T-cell (primary cell): ENCODE results near the gene HRC. TPM values are rescaled to one million over a fixed set of nuclear protein-coding genes. Genes with fewer than 3 reads are reported as not detected.

Experiments
- ATAC-seq, 4 experiments: fragments of 200-7000 bp in 3 of 4; fragments of 150-1000 bp in 1 of 4; cut with Tn5 transposase; replicated peaks in 1 of 4; 1 replicate in 3 of 4; 2 replicates in 1 of 4; pipeline ENCODE4 v1.10.0; 2021; ENCODE audit warnings: moderate library complexity in 3 of 4, mild to moderate bottlenecking in 2 of 4, moderate number of reproducible peaks in 1 of 4
- CTCF ChIA-PET, 2 donors: fragments of 300-600 bp; sonication (Branson Sonifier 250); formaldehyde crosslinking; loops; one replicate each; lab custom pipeline; 2022; ENCODE audit warnings: antibody characterized with exemption in 2 of 2; lab: Charles Lee
- POLR2A ChIA-PET, 2 donors: fragments of 300-600 bp; sonication (Branson Sonifier 250); formaldehyde crosslinking; loops; one replicate each; lab custom pipeline; 2022; ENCODE audit warnings: antibody characterized with exemption in 2 of 2; lab: Charles Lee
- DNase-seq, 35 experiments: peaks; one replicate each; pipeline versions ENCODE4 v3.0.0 to v3.0.0-alpha.2; 2013 to 2023
- H3K27ac ChIP-seq: one replicate; pipeline ENCODE4 v1.5.1; 2013; ENCODE audit warnings: low read length
- H3K27me3 ChIP-seq, 2 experiments: replicated peaks in 1 of 2; 1 replicate in 1 of 2; 2 replicates in 1 of 2; pipeline versions ENCODE4 v1.6.1 to v1.7.0; 2013; ENCODE audit warnings: low read length in 1 of 2, mixed read lengths in 1 of 2; ENCODE audit not compliant: control insufficient read depth in 2 of 2, insufficient read depth in 2 of 2; ENCODE audit errors: extremely low read depth in 1 of 2
- H3K36me3 ChIP-seq, 2 donors: 1 replicate in 1 of 2; 2 replicates in 1 of 2; pipeline versions ENCODE4 v1.6.1 to v1.7.0; 2013; ENCODE audit warnings: low read length in 1 of 2; ENCODE audit not compliant: control insufficient read depth in 2 of 2, insufficient read depth in 1 of 2; ENCODE audit errors: extremely low read depth in 1 of 2
- H3K4me1 ChIP-seq, 2 experiments: 1 replicate in 1 of 2; 2 replicates in 1 of 2; pipeline versions ENCODE4 v1.6.1 to v1.7.0; 2013; ENCODE audit warnings: low read length in 2 of 2, mixed read lengths in 1 of 2; ENCODE audit not compliant: insufficient read depth in 2 of 2, control insufficient read depth in 1 of 2; ENCODE audit errors: extremely low read depth in 1 of 2
- H3K4me3 ChIP-seq, 2 donors: 1 replicate in 1 of 2; 2 replicates in 1 of 2; pipeline versions ENCODE4 v1.5.1 to v1.7.0; 2013; ENCODE audit warnings: mild to moderate bottlenecking in 2 of 2, low read length in 1 of 2, moderate library complexity in 1 of 2; ENCODE audit not compliant: control insufficient read depth in 1 of 2; ENCODE audit errors: extremely low read depth in 1 of 2
- H3K9me3 ChIP-seq: 2 replicates; pipeline ENCODE4 v1.7.0; 2013
- H3K27ac Mint-ChIP-seq, 2 donors: one replicate each; pipeline ENCODE4 v1.8.0; 2020 to 2021; ENCODE audit warnings: mild to moderate bottlenecking in 2 of 2, mixed read lengths in 2 of 2
- H3K27me3 Mint-ChIP-seq, 2 donors: one replicate each; pipeline ENCODE4 v1.8.0; 2021 to 2022; ENCODE audit warnings: mixed read lengths in 2 of 2
- H3K36me3 Mint-ChIP-seq: one replicate; pipeline ENCODE4 v1.8.0; 2021; ENCODE audit warnings: mixed read lengths
- H3K4me1 Mint-ChIP-seq, 3 donors: one replicate each; pipeline ENCODE4 v1.8.0; 2020 to 2022; ENCODE audit warnings: mixed read lengths in 3 of 3, mild to moderate bottlenecking in 1 of 3
- H3K4me3 Mint-ChIP-seq, 3 donors: one replicate each; pipeline ENCODE4 v1.8.0; 2020 to 2022; ENCODE audit warnings: mild to moderate bottlenecking in 3 of 3, mixed read lengths in 3 of 3, moderate library complexity in 3 of 3
- H3K9me3 Mint-ChIP-seq, 3 donors: one replicate each; pipeline ENCODE4 v1.8.0; 2020 to 2022; ENCODE audit warnings: mixed read lengths in 3 of 3
- WGBS: methylation state at CpG from one replicate; pipeline ENCODE4 v1.1.5; 2013; ENCODE audit warnings: missing lambda C conversion rate; ENCODE audit not compliant: insufficient coverage; 5-methylcytosine and 5-hydroxymethylcytosine counted together
- total RNA-seq, 35 experiments: library from RNA in 6 of 35; stranded (reverse) in 6 of 35; fragments of 120-200 nt in 1 of 35; gene quantifications; one replicate each; pipeline versions ENCODE4 v1.2.1 to v1.2.4 and lab custom pipeline; 2013 to 2026

Gene HRC
- total RNA-seq, 5 donors from 2014 or later (not counting 1 experiment from before 2014, with no cell fraction given) = not detected

DNA sequence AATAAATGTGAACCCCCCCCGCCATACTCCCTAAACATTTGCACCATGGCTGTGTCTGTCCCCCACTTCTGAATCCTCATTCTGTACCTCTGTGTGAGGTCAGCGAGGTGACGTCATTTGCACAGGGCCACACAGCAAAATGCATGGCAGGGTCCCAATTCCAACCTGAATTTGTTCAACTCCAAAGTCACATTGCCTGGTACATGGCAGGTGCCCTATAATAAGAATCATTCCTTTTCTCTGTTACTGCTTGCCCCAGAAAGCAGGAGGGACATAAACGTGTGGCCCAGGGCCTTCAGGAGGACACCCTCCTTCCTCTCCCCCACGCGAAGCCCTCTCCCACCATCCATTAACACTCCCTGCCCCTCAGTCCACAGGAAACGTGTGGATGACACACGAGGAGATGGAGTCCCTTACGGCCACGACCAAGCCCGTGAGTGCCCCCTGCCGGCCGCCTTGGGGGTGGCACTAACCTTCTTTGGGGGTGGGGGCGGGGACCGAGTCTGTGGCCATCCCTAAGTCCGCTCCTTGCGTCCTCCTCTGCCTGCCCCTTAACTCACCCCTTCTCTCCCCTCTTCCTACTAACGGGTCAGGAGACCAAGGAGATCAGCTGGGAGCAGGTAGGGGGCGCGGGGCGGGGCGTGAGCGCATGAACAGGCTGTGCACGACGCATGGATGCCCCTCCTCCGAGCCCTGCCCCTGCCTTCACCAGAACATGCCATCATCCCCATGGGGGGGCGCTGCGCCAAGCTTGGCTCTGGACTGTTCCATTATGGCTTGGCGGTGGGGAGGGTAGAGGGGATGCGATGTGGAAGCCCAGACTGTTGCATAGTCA, 9.4 kb downstream of the HRC start:
- 12% methylated on average over 15 of the region's 30 CpGs for WGBS
- POLR2A ChIA-PET = no interaction called here
- Histone ChIP-seq H3K27ac (no peak overlapping the region), H3K36me3 (no peaks in the 10 kb centered on the region), H3K4me1 (peaks cover 9 to 46% of the 10 kb centered on the region in 2 experiments), H3K27me3 (peaks cover 3 to 86% of the 10 kb centered on the region in 2 experiments), H3K9me3 (no peaks in the 10 kb centered on the region), H3K4me3 (no peak overlapping the region)
- CTCF ChIA-PET = interaction anchor here (0.7 to 2.6 kb wide), 3 partner anchors 18 to 48 kb away, joined by 3 to 7 read pairs (median 7); no protein-coding TSS in a partner anchor
- Mint-ChIP-seq H3K27ac (no peak overlapping the region), H3K27me3 (peaks cover 44 to 60% of the 10 kb centered on the region in 2 donors), H3K36me3 (no peaks in the 10 kb centered on the region), H3K9me3 (no peaks in the 10 kb centered on the region), H3K4me1 (peaks cover 37 to 52% (median 40%) of the 10 kb centered on the region in 3 donors), H3K4me3 (no peak overlapping the region)
- DNase-seq (peak; percentile 44 to 83 (median 70)), ATAC-seq (peak; percentile 48 to 62 (median 58))

DNA sequence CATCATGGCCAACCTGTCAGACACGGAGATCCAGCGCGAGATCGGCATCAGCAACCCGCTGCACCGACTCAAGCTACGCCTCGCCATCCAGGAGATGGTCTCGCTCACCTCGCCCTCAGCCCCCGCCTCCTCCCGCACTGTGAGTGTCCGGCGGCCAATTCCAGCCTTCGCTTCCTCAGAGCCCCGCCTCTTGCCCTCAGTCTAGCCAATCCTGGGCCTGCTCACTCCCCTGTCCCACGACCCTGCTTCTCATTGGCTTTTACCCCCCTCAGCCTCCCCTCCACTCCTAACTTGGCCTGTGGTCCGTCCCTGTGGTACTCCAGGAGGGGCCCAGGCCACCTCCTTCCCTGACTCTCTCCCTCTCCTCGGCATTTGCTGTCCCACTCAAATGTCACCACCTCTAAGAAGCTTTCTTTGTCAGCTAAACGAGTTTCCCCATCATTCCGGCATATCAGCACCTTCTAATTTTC, 12.3 kb downstream of the HRC start:
- ATAC-seq (peak; percentile 78 to 91 (median 83)), DNase-seq (peak in 23 of 35 experiments; percentile 15 to 68 (median 42))
- H3K4me3 ChIP-seq = peak overlapping the region; percentile 27 to 39
- ChIA-PET CTCF (no interaction called here), POLR2A (interaction anchor here in 1 of 2 donors (0.6 kb wide), 1 partner anchor 167 kb away, joined by 7 read pairs; no protein-coding TSS in a partner anchor)
- no peaks in the 10 kb centered on the region for H3K9me3 ChIP-seq
- Mint-ChIP-seq H3K9me3 (no peaks in the 10 kb centered on the region), H3K36me3 (no peaks in the 10 kb centered on the region), H3K27ac (peak overlapping the region in 1 of 2 donors; percentile 58), H3K27me3 (peaks cover 31 to 36% of the 10 kb centered on the region in 2 donors), H3K4me3 (peak overlapping the region; percentile 65 to 78 (median 71)), H3K4me1 (peaks cover 17 to 29% (median 20%) of the 10 kb centered on the region in 3 donors)
- peaks cover 0 to 61% of the 10 kb centered on the region in 2 experiments for H3K27me3 ChIP-seq
- H3K36me3 ChIP-seq = no peaks in the 10 kb centered on the region
- 12% methylated on average over 21 of the region's 21 CpGs for WGBS
- no peak overlapping the region for H3K27ac ChIP-seq
- peaks cover 0 to 24% of the 10 kb centered on the region in 2 experiments for H3K4me1 ChIP-seq

DNA sequence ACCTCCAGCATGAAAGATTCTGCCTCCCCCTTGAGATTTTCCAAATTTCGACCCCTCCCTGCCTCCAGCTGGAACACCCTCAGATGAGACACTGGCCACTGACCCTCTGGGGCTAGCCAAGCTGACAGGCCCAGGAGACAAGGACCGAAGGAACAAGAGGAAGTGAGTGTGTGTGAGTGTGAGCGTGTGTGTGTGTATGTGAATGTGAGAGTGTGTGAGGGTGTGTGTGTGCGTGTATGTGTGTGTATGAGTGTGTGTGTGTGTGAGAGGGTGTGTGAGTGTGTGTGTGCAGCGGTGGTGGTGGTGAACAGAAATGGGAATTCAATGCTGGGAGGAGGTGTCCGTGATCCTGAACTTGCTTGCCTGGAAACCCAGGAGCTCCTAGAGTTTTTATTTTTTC, 13.8 kb downstream of the HRC start:
- no peaks in the 10 kb centered on the region for H3K9me3 ChIP-seq
- Mint-ChIP-seq H3K4me1 (peaks cover 17 to 29% (median 20%) of the 10 kb centered on the region in 3 donors), H3K27ac (no peak overlapping the region), H3K27me3 (peaks cover 24% of the 10 kb centered on the region in 2 donors), H3K4me3 (peak overlapping the region in 1 of 3 donors; percentile 19), H3K9me3 (no peaks in the 10 kb centered on the region), H3K36me3 (peaks cover 2% of the 10 kb centered on the region)
- H3K27ac ChIP-seq = no peak overlapping the region
- ATAC-seq (no peak), DNase-seq (no peak)
- peaks cover 0 to 24% of the 10 kb centered on the region in 2 experiments for H3K4me1 ChIP-seq
- ChIA-PET POLR2A (no interaction called here), CTCF (no interaction called here)
- H3K4me3 ChIP-seq = no peak overlapping the region
- peaks cover 0 to 50% of the 10 kb centered on the region in 2 experiments for H3K27me3 ChIP-seq
- H3K36me3 ChIP-seq = no peaks in the 10 kb centered on the region
- 71% methylated on average over 4 of the region's 6 CpGs for WGBS

DNA sequence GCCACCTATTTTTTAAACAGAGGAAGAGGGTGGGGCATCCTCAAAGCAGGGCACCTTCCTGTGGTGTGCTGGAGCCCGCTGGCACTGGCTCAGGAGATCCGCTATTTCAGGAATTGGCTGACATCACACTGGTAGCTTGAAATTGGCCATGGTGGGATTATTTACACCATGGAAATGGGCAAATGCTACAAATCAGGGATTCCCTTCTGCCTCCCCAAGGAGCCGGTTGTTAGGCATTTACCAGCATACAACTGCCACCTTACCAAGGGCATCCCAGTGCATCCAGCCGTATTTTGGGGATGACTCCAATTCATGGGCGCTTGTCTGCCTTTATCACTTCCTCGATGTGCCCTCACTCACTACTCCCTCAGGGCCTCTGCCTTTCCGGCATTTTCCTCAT, 14.2 kb downstream of the HRC start:
- no peaks in the 10 kb centered on the region for H3K9me3 ChIP-seq
- WGBS = 70% methylated on average over 6 of the region's 7 CpGs
- Mint-ChIP-seq H3K4me1 (peaks cover 15 to 28% (median 18%) of the 10 kb centered on the region in 3 donors), H3K9me3 (no peaks in the 10 kb centered on the region), H3K4me3 (peak overlapping the region in 1 of 3 donors; percentile 19), H3K27me3 (peaks cover 21% of the 10 kb centered on the region in 2 donors), H3K36me3 (peaks cover 2% of the 10 kb centered on the region), H3K27ac (no peak overlapping the region)
- H3K27me3 ChIP-seq = peaks cover 0 to 46% of the 10 kb centered on the region in 2 experiments
- H3K36me3 ChIP-seq = no peaks in the 10 kb centered on the region
- ATAC-seq (no peak), DNase-seq (no peak)
- POLR2A ChIA-PET = no interaction called here
- H3K4me3 ChIP-seq = no peak overlapping the region
- H3K4me1 ChIP-seq = peaks cover 0 to 20% of the 10 kb centered on the region in 2 experiments
- no peak overlapping the region for H3K27ac ChIP-seq
- CTCF ChIA-PET = no interaction called here

DNA sequence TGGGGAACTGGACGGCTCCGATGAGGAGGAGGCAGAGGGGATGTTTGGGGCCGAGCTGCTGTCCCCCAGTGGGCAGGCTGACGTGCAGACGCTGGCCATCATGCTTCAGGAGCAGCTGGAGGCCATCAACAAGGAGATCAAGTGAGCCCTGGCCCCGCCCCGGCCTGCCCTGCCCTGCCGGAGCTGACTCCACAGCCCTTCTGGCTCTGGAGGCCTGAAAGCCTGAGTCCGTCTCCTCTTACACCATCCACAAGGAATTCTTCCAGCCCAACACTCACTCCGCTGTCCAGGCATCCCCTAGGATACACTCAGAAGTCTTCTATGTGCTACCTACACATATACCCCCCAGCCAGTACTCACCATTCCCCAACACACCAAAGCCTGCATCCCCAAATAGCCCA, 18.4 kb downstream of the HRC start:
- DNase-seq (no peak), ATAC-seq (no peak)
- 88% methylated on average over 9 of the region's 10 CpGs for WGBS
- Histone ChIP-seq H3K27ac (no peak overlapping the region), H3K9me3 (no peaks in the 10 kb centered on the region), H3K4me3 (no peak overlapping the region), H3K27me3 (peaks cover 0 to 38% of the 10 kb centered on the region in 2 experiments), H3K36me3 (no peaks in the 10 kb centered on the region), H3K4me1 (peaks cover 0 to 22% of the 10 kb centered on the region in 2 experiments)
- Mint-ChIP-seq H3K4me3 (no peak overlapping the region), H3K36me3 (peaks cover 2% of the 10 kb centered on the region), H3K4me1 (peaks cover 13 to 22% (median 21%) of the 10 kb centered on the region in 3 donors), H3K9me3 (no peaks in the 10 kb centered on the region), H3K27me3 (peaks cover 6 to 16% of the 10 kb centered on the region in 2 donors), H3K27ac (no peak overlapping the region)
- ChIA-PET CTCF (no interaction called here), POLR2A (no interaction called here)

DNA sequence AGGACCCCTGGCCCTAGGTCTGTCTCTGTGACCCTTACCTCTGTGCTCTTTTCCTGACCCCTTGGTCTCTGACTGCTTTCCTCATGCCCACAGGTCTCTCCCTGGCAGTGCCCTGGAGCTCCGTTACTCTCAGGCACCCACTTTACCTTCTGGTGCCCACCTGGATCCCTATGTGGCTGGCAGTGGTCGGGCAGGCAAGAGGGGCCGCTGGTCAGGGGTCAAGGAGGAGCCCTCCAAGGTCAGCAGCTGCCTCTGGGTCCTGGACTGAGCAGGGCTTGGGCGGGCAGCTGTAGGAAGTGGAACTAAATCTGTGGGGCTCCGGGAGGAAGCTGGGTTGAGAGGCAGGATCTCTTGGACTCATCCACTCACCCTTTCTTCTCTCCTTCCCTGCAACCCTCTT, 19.5 kb downstream of the HRC start:
- Mint-ChIP-seq H3K9me3 (no peaks in the 10 kb centered on the region), H3K36me3 (peaks cover 2% of the 10 kb centered on the region), H3K27me3 (peaks cover 4 to 15% of the 10 kb centered on the region in 2 donors), H3K27ac (no peak overlapping the region), H3K4me3 (no peak overlapping the region), H3K4me1 (peaks cover 10 to 18% (median 14%) of the 10 kb centered on the region in 3 donors)
- Histone ChIP-seq H3K4me3 (no peak overlapping the region), H3K27ac (no peak overlapping the region), H3K4me1 (peaks cover 0 to 15% of the 10 kb centered on the region in 2 experiments), H3K9me3 (no peaks in the 10 kb centered on the region), H3K36me3 (no peaks in the 10 kb centered on the region), H3K27me3 (peaks cover 0 to 37% of the 10 kb centered on the region in 2 experiments)
- WGBS = 100% methylated on average over 1 of the region's 5 CpGs
- POLR2A ChIA-PET = no interaction called here
- ATAC-seq (no peak), DNase-seq (no peak)
- CTCF ChIA-PET = no interaction called here
